Retinal pigment epithelial cell (primary cell): Measurements from ENCODE around the gene BCAR3.
"Not testable (repeated sequence)": the region's sequence is repeated elsewhere in the genome, so short reads cannot be mapped to it uniquely, and the experiment has no call there.

ENCODE experiments used
- DNase-seq: peaks from one replicate; pipeline ENCODE4 v3.0.0-alpha.2; 2010; ENCODE audit warnings: low read depth
- H3K4me3 ChIP-seq: 2 replicates; pipeline ENCODE4 v1.5.1; 2011; ENCODE audit warnings: mild to moderate bottlenecking, low read length, control low read depth, moderate library complexity
- CTCF ChIP-seq: conservative IDR thresholded peaks from 2 replicates; pipeline ENCODE4 v1.5.1; 2011; ENCODE audit warnings: low read depth, low read length, control low read depth, inconsistent platforms

The BCAR3 gene

GRCh38 chr1:93653656-93654055 lies 28.0 kb downstream of the BCAR3 start:
- TF ChIP-seq CTCF: no peak
- DNase-seq: no peak
- no peak overlapping the region for H3K4me3 ChIP-seq

GRCh38 chr1:93652323-93652949 lies 29.2 kb downstream of the BCAR3 start:
- no peak for DNase-seq
- no peak overlapping the region for H3K4me3 ChIP-seq
- no peak for TF ChIP-seq CTCF

DNA sequence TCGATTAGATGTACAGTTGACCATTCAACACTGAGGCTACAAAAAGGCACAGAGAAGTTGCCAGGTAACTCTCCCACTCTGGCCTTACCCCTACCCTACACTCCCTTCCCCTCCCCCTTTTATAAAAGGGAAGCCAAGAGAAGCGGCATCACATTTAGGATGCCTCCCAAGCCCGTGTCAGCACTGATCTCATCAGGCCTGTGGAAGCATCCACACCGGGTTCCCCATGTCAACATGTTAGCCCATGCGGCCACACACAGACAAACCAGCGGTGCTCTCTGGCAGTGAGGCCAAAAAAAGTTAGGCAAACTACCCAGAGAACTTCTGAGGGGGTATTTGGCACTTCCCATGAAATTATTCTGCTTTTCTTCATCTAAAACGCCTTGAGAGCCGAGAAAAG lies 29.9 kb downstream of the BCAR3 start:
- DNase-seq: no peak
- TF ChIP-seq CTCF: no peak
- no peak overlapping the region for H3K4me3 ChIP-seq

GRCh38 chr1:93650159-93650558 lies 31.5 kb downstream of the BCAR3 start:
- not testable (repeated sequence) for H3K4me3 ChIP-seq, DNase-seq

- no peak overlapping the region for H3K4me3 ChIP-seq
- no peak for DNase-seq
- TF ChIP-seq CTCF: no peak
Observed at GRCh38 chr1:93649231-93649630, 32.4 kb downstream of the BCAR3 start.

DNA sequence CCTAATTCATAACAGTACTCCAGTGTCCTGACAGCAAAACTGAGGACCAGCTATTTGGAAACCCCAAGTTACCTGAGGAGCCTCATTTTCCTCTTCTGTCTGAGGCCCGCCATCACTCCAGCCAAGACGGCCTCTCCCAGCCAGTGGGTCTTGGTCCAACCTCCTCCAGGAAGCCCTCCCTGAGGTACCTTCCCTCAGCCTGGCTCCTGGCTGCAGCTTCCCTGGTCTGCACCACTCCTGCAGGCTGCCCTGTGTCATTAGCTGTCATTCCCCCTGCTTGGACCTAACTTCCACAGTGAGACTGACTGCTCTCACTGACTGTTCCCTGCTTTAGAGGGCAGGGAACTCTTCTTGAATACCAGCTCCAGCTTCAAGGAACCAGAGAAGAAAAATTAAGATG lies 33.0 kb downstream of the BCAR3 start:
- DNase-seq: no peak
- no peak overlapping the region for H3K4me3 ChIP-seq
- no peak for TF ChIP-seq CTCF

- no peak for DNase-seq
- TF ChIP-seq CTCF: no peak
- H3K4me3 ChIP-seq: no peak overlapping the region
Observed at GRCh38 chr1:93641527-93641926, 40.1 kb downstream of the BCAR3 start.
